ENCODE data around the gene PLEKHH1. TPM values are rescaled to one million over a fixed set of nuclear protein-coding genes. Genes with fewer than 3 reads are reported as not detected.

The PLEKHH1 gene
- total RNA-seq, 4 donors from 2014 or later = 71.1 to 123 (median 79.7) TPM

DNA sequence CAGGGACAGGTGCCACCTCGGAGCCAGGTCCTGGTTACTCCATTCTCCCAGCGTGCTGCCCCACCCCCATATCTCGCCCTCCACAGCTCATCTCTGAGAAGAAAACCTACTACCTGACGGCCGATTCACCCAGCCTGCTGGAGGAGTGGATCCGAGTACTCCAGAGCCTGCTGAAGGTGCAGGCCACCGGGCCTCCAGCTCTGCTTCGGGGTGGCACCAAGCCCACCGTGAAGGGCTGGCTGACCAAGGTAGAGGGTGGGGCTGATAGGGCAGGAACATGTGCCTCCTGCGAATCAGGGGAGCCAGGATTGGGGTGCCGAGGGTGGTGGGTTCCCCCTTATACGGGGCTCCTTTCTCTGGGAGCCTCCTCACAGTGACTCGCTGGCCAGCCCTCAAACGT is 41.1 kb downstream of the PLEKHH1 start:
- Histone ChIP-seq H3K27me3 (no peaks in the 10 kb centered on the region), H3K4me3 (no peak overlapping the region), H3K36me3 (no peaks in the 10 kb centered on the region), H3K4me1 (no peaks in the 10 kb centered on the region), H3K9me3 (no peaks in the 10 kb centered on the region), H3K27ac (no peak overlapping the region)
- intact Hi-C loops (cut with DNase I; ENCODE audit: low total_unique reads) (loop anchor here (5.0 kb wide), 1 partner anchor 147 kb away; no protein-coding TSS in a partner anchor), in situ Hi-C loops (cut with MboI; ENCODE audit: low pct_ligation_motif_present in 1 of 4, low pct_unique_long_range_greater_than_20kb in 1 of 4, low sequenced_read_pairs in 3 of 4) (loop anchor here in 3 of 4 donors (5.0 to 25.0 kb wide), 3 partner anchors 112 to 152 kb away; no protein-coding TSS in a partner anchor)
- TF ChIP-seq POLR2A (IDR thresholded peaks at IDR 0.05) = no peak
- DNase-seq = no peak
- WGBS, 2 donors (ENCODE audit: low coverage in 1 of 2) = 94 to 100% methylated on average over 1 to 14 of the region's 14 CpGs

DNA sequence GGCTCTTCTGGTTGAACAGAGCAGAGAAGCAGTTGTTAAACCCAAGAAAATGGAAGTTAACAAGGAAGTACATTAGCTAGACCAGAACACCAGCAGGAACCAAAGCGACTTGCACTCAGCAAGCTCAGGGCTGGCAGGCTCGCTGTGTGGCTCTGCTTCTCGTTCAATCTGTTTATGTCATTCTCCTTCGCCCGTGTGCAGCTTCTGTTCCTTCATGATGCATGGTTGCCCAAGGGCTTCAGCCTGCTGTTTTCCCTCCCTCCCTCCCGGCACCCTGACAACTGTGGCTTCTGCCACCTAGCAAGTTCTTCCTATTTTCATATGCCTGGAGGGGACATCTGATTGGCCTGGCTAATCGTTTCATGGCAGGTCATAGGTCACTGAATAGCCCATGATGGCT is 41.7 kb downstream of the PLEKHH1 start:
- H3K27me3 ChIP-seq = no peaks in the 10 kb centered on the region
- H3K36me3 ChIP-seq = no peaks in the 10 kb centered on the region
- no peak overlapping the region for H3K27ac ChIP-seq
- no peak for TF ChIP-seq POLR2A (IDR thresholded peaks at IDR 0.05)
- TF ChIP-seq EP300 (IDR thresholded peaks at IDR 0.05; ENCODE audit: low read depth) = no peak
- TF ChIP-seq, protein P1, sequence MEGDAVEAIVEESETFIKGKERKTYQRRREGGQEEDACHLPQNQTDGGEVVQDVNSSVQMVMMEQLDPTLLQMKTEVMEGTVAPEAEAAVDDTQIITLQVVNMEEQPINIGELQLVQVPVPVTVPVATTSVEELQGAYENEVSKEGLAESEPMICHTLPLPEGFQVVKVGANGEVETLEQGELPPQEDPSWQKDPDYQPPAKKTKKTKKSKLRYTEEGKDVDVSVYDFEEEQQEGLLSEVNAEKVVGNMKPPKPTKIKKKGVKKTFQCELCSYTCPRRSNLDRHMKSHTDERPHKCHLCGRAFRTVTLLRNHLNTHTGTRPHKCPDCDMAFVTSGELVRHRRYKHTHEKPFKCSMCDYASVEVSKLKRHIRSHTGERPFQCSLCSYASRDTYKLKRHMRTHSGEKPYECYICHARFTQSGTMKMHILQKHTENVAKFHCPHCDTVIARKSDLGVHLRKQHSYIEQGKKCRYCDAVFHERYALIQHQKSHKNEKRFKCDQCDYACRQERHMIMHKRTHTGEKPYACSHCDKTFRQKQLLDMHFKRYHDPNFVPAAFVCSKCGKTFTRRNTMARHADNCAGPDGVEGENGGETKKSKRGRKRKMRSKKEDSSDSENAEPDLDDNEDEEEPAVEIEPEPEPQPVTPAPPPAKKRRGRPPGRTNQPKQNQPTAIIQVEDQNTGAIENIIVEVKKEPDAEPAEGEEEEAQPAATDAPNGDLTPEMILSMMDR (IDR thresholded peaks at IDR 0.05) = no peak
- no peak for TF ChIP-seq POLR2AphosphoS5 (IDR thresholded peaks at IDR 0.05)
- H3K9me3 ChIP-seq = no peaks in the 10 kb centered on the region
- intact Hi-C loops (cut with DNase I; ENCODE audit: low total_unique reads) (loop anchor here (5.0 kb wide), 1 partner anchor 148 kb away; no protein-coding TSS in a partner anchor), in situ Hi-C loops (cut with MboI; ENCODE audit: low pct_ligation_motif_present in 1 of 4, low pct_unique_long_range_greater_than_20kb in 1 of 4, low sequenced_read_pairs in 3 of 4) (loop anchor here in 3 of 4 donors (5.0 to 25.0 kb wide), 3 partner anchors 113 to 153 kb away; no protein-coding TSS in a partner anchor)
- DNase-seq = no peak
- H3K4me1 ChIP-seq = no peaks in the 10 kb centered on the region
- H3K4me3 ChIP-seq = no peak overlapping the region
- 81 to 83% methylated on average over 5 to 7 of the region's 7 CpGs for WGBS, 2 donors (ENCODE audit: low coverage in 1 of 2)

DNA sequence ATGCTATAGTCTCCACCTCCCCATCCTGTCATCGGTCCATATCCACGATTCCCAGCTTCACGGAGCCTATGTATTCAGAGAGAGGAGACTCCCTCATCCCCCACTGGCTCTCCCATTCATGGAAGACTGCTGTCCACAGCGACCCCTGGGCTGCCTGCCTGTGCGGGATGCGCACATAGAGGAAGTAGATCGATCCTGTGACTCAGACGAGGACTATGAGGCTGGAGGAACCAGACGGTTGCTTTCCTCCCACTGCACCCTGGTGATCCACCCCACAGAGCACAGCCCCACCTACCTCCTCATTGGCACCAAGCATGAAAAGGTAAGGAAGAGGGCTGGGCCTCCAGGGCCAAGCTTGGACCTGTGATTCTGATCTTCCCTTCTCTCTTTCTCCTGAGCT is 42.6 kb downstream of the PLEKHH1 start:
- Histone ChIP-seq H3K27ac (no peak overlapping the region), H3K4me1 (no peaks in the 10 kb centered on the region), H3K36me3 (no peaks in the 10 kb centered on the region), H3K4me3 (no peak overlapping the region), H3K9me3 (no peaks in the 10 kb centered on the region), H3K27me3 (no peaks in the 10 kb centered on the region)
- TF ChIP-seq, protein P1 (IDR thresholded peaks at IDR 0.05) = no peak
- TF ChIP-seq POLR2A (IDR thresholded peaks at IDR 0.05) (no peak), EP300 (IDR thresholded peaks at IDR 0.05; ENCODE audit: low read depth) (no peak), POLR2AphosphoS5 (IDR thresholded peaks at IDR 0.05) (no peak)
- intact Hi-C loops (cut with DNase I; ENCODE audit: low total_unique reads) = no loop called here
- 78% methylated on average over 9 of the region's 9 CpGs; no CpG with 5 or more reads in 1 of the 2 donors for WGBS, 2 donors (ENCODE audit: low coverage in 1 of 2)
- in situ Hi-C loops (cut with MboI; ENCODE audit: low pct_ligation_motif_present in 1 of 4, low pct_unique_long_range_greater_than_20kb in 1 of 4, low sequenced_read_pairs in 3 of 4) = no loop called here
- DNase-seq = no peak

DNA sequence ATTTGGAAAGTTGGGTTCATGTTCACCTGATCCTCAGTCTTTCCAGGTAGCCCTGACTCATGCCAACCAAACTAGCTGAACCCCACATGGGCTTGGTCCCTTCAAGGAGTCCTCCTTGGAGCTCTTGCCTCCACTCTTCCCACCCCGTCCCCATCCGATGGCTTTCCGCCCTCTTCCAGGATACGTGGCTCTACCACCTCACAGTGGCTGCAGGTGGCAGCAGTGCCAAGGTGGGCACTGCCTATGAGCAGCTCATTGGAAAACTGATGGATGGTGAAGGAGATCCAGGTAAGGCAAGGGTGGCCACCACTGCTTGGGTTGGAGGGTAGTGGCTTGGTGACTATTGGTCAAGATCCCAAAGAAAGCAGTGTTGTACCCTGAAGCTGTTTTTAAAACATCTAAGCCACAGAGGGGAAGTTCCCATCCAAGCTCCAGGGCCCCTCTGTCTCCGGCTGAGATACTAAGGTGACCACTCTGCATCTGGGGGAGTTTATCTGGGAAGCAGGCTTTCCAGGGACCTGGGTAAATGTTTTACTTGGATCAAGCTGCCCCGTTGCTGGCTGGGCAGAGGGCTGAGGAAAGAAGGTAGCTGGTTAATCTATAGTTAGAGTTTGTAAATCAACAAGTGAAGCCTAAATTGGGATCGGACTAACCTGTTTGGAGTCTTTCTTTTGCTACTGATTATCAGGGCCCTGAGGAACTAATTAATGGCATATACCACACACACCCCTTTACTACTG is 43.3 kb downstream of the PLEKHH1 start:
- no peaks in the 10 kb centered on the region for H3K9me3 ChIP-seq
- no peaks in the 10 kb centered on the region for H3K4me1 ChIP-seq
- peaks cover 0 to 1% (median 0%) of the 10 kb centered on the region in 4 donors for H3K36me3 ChIP-seq
- H3K27me3 ChIP-seq = no peaks in the 10 kb centered on the region
- no peak overlapping the region for H3K27ac ChIP-seq
- in situ Hi-C loops (cut with MboI; ENCODE audit: low pct_ligation_motif_present in 1 of 4, low pct_unique_long_range_greater_than_20kb in 1 of 4, low sequenced_read_pairs in 3 of 4) = no loop called here
- DNase-seq = no peak
- intact Hi-C loops (cut with DNase I; ENCODE audit: low total_unique reads) = no loop called here
- 80 to 93% methylated on average over 1 to 7 of the region's 7 CpGs for WGBS, 2 donors (ENCODE audit: low coverage in 1 of 2)
- no peak overlapping the region for H3K4me3 ChIP-seq
- TF ChIP-seq POLR2AphosphoS5 (IDR thresholded peaks at IDR 0.05) (no peak), POLR2A (IDR thresholded peaks at IDR 0.05) (no peak), EP300 (IDR thresholded peaks at IDR 0.05; ENCODE audit: low read depth) (no peak)
- TF ChIP-seq, protein P1 (IDR thresholded peaks at IDR 0.05) = no peak

Data from transverse colon (tissue), 4 donors.